ENCODE measurements around the gene OR8G1. TPM values are rescaled to one million over a fixed set of nuclear protein-coding genes. Genes with fewer than 3 reads are reported as not detected.

Gene OR8G1
- total and polyA plus RNA-seq, 9 of the 15 experiments (the other 6 are each of a cell fraction or from before 2014, with no cell fraction given), result 0.03 to 1.4 (median 0.51) TPM; not detected in 1

Other genes with a start within 250 kb of the OR8G1 start
Only the 7 nearest of the 14 such genes appear.
- gene VWA5A, start 125.6 kb upstream of the OR8G1 start, total RNA-seq (2014; rRNA removed), result 4.3 and 4.6 TPM in 2 replicates
- 6.0 and 7.4 TPM in 2 replicates for gene VWA5A, start 125.6 kb upstream of the OR8G1 start, total RNA-seq (2014; rRNA removed; fragmentation: Illumina TruSeq; extraction: Trizol)
- 8.3 and 8.6 TPM in 2 replicates for gene VWA5A, start 125.6 kb upstream of the OR8G1 start, total RNA-seq (2015; rRNA removed; fragmentation: Illumina TruSeq; extraction: Trizol)
- gene VWA5A, start 125.6 kb upstream of the OR8G1 start, total RNA-seq (2021), result 4.9 and 5.6 TPM in 2 replicates
- gene VWA5A, start 125.6 kb upstream of the OR8G1 start, polyA plus RNA-seq (2011; rRNA removed), result 6.0 and 6.1 TPM in 2 replicates
- 7.7 and 8.6 TPM in 2 replicates for gene VWA5A, start 125.6 kb upstream of the OR8G1 start, polyA plus RNA-seq (2014; fragmentation: Illumina TruSeq; extraction: Trizol)
- 10 to 100 TPM in 1 of 2 experiments, 1 to 10 TPM in 1; 9.3 to 19.7 TPM for gene VWA5A, start 125.6 kb upstream of the OR8G1 start, polyA plus RNA-seq (2014; fragmentation: Nextera tagmentation; extraction: Ambion mirVana)
- 6.9 and 7.5 TPM in 2 replicates for gene VWA5A, start 125.6 kb upstream of the OR8G1 start, polyA plus RNA-seq (2014; rRNA removed)
- 0.73 and 1.7 TPM in 2 replicates for gene OR10D3, start 57.8 kb upstream of the OR8G1 start, total RNA-seq (2014; rRNA removed)
- gene OR10D3, start 57.8 kb upstream of the OR8G1 start, total RNA-seq (2014; rRNA removed; fragmentation: Illumina TruSeq; extraction: Trizol), result 2.6 and 2.9 TPM in 2 replicates
- 2.6 and 2.7 TPM in 2 replicates for gene OR10D3, start 57.8 kb upstream of the OR8G1 start, total RNA-seq (2015; rRNA removed; fragmentation: Illumina TruSeq; extraction: Trizol)
- 1.7 and 2.8 TPM in 2 replicates for gene OR10D3, start 57.8 kb upstream of the OR8G1 start, total RNA-seq (2021)
- 0.86 and 1.1 TPM in 2 replicates for gene OR10D3, start 57.8 kb upstream of the OR8G1 start, polyA plus RNA-seq (2011; rRNA removed)
- 0.18 and 0.27 TPM in 2 replicates for gene OR10D3, start 57.8 kb upstream of the OR8G1 start, polyA plus RNA-seq (2014; fragmentation: Illumina TruSeq; extraction: Trizol)
- under 1 TPM in 1 of 2 experiments, not detected in 1; 0.07 TPM for gene OR10D3, start 57.8 kb upstream of the OR8G1 start, polyA plus RNA-seq (2014; fragmentation: Nextera tagmentation; extraction: Ambion mirVana)
- 0.27 and 0.38 TPM in 2 replicates for gene OR10D3, start 57.8 kb upstream of the OR8G1 start, polyA plus RNA-seq (2014; rRNA removed)
- gene OR8G5, start 15.3 kb downstream of the OR8G1 start, total RNA-seq (2014; rRNA removed), result 0.18 and 0.94 TPM in 2 replicates
- 1.9 and 2.6 TPM in 2 replicates for gene OR8G5, start 15.3 kb downstream of the OR8G1 start, total RNA-seq (2014; rRNA removed; fragmentation: Illumina TruSeq; extraction: Trizol)
- 2.3 and 2.6 TPM in 2 replicates for gene OR8G5, start 15.3 kb downstream of the OR8G1 start, total RNA-seq (2015; rRNA removed; fragmentation: Illumina TruSeq; extraction: Trizol)
- gene OR8G5, start 15.3 kb downstream of the OR8G1 start, total RNA-seq (2021), result 1.4 and 1.7 TPM in 2 replicates
- 2.2 and 3.8 TPM in 2 replicates for gene OR8G5, start 15.3 kb downstream of the OR8G1 start, polyA plus RNA-seq (2011; rRNA removed)
- 1.7 and 2.1 TPM in 2 replicates for gene OR8G5, start 15.3 kb downstream of the OR8G1 start, polyA plus RNA-seq (2014; fragmentation: Illumina TruSeq; extraction: Trizol)
- gene OR8G5, start 15.3 kb downstream of the OR8G1 start, polyA plus RNA-seq (2014; fragmentation: Nextera tagmentation; extraction: Ambion mirVana), result 1 to 10 TPM in 1 of 2 experiments, under 1 TPM in 1; 0.98 to 1.2 TPM
- gene OR8G5, start 15.3 kb downstream of the OR8G1 start, polyA plus RNA-seq (2014; rRNA removed), result 1.5 and 1.7 TPM in 2 replicates
- gene OR8D1, start 72.9 kb downstream of the OR8G1 start, total RNA-seq (2014; rRNA removed), result not detected in 2 replicates
- not detected in 2 replicates for gene OR8D1, start 72.9 kb downstream of the OR8G1 start, total RNA-seq (2014; rRNA removed; fragmentation: Illumina TruSeq; extraction: Trizol)
- gene OR8D1, start 72.9 kb downstream of the OR8G1 start, total RNA-seq (2015; rRNA removed; fragmentation: Illumina TruSeq; extraction: Trizol), result not detected in 2 replicates
- not detected in 2 replicates for gene OR8D1, start 72.9 kb downstream of the OR8G1 start, total RNA-seq (2021)
- not detected in 2 replicates for gene OR8D1, start 72.9 kb downstream of the OR8G1 start, polyA plus RNA-seq (2011; rRNA removed)
- gene OR8D1, start 72.9 kb downstream of the OR8G1 start, polyA plus RNA-seq (2014; fragmentation: Illumina TruSeq; extraction: Trizol), result not detected in 2 replicates
- under 1 TPM; 0.08 to 0.55 TPM for gene OR8D1, start 72.9 kb downstream of the OR8G1 start, polyA plus RNA-seq (2014; fragmentation: Nextera tagmentation; extraction: Ambion mirVana)
- gene OR8D1, start 72.9 kb downstream of the OR8G1 start, polyA plus RNA-seq (2014; rRNA removed), result not detected in 2 replicates
- gene OR8D2, start 79.1 kb downstream of the OR8G1 start, total RNA-seq (2014; rRNA removed), result not detected in 2 replicates
- not detected in 2 replicates for gene OR8D2, start 79.1 kb downstream of the OR8G1 start, total RNA-seq (2014; rRNA removed; fragmentation: Illumina TruSeq; extraction: Trizol)
- not detected in 2 replicates for gene OR8D2, start 79.1 kb downstream of the OR8G1 start, total RNA-seq (2015; rRNA removed; fragmentation: Illumina TruSeq; extraction: Trizol)
- gene OR8D2, start 79.1 kb downstream of the OR8G1 start, total RNA-seq (2021), result not detected in 2 replicates
- not detected in 2 replicates for gene OR8D2, start 79.1 kb downstream of the OR8G1 start, polyA plus RNA-seq (2011; rRNA removed)
- not detected in 2 replicates for gene OR8D2, start 79.1 kb downstream of the OR8G1 start, polyA plus RNA-seq (2014; fragmentation: Illumina TruSeq; extraction: Trizol)
- under 1 TPM; 0.06 to 0.21 TPM for gene OR8D2, start 79.1 kb downstream of the OR8G1 start, polyA plus RNA-seq (2014; fragmentation: Nextera tagmentation; extraction: Ambion mirVana)
- gene OR8D2, start 79.1 kb downstream of the OR8G1 start, polyA plus RNA-seq (2014; rRNA removed), result not detected in 2 replicates
- not detected in 2 replicates for gene OR8B2, start 143.4 kb downstream of the OR8G1 start, total RNA-seq (2014; rRNA removed)
- gene OR8B2, start 143.4 kb downstream of the OR8G1 start, total RNA-seq (2014; rRNA removed; fragmentation: Illumina TruSeq; extraction: Trizol), result not detected in 2 replicates
- gene OR8B2, start 143.4 kb downstream of the OR8G1 start, total RNA-seq (2015; rRNA removed; fragmentation: Illumina TruSeq; extraction: Trizol), result not detected in 2 replicates
- not detected in 2 replicates for gene OR8B2, start 143.4 kb downstream of the OR8G1 start, total RNA-seq (2021)
- gene OR8B2, start 143.4 kb downstream of the OR8G1 start, polyA plus RNA-seq (2011; rRNA removed), result not detected in 2 replicates
- gene OR8B2, start 143.4 kb downstream of the OR8G1 start, polyA plus RNA-seq (2014; fragmentation: Illumina TruSeq; extraction: Trizol), result not detected in 2 replicates
- gene OR8B2, start 143.4 kb downstream of the OR8G1 start, polyA plus RNA-seq (2014; fragmentation: Nextera tagmentation; extraction: Ambion mirVana), result under 1 TPM in 1 of 2 experiments, not detected in 1; 0.56 TPM
- not detected in 2 replicates for gene OR8B2, start 143.4 kb downstream of the OR8G1 start, polyA plus RNA-seq (2014; rRNA removed)
- not detected in 2 replicates for gene OR8B3, start 157.9 kb downstream of the OR8G1 start, total RNA-seq (2014; rRNA removed)
- gene OR8B3, start 157.9 kb downstream of the OR8G1 start, total RNA-seq (2014; rRNA removed; fragmentation: Illumina TruSeq; extraction: Trizol), result not detected in 2 replicates
- not detected in 2 replicates for gene OR8B3, start 157.9 kb downstream of the OR8G1 start, total RNA-seq (2015; rRNA removed; fragmentation: Illumina TruSeq; extraction: Trizol)
- gene OR8B3, start 157.9 kb downstream of the OR8G1 start, total RNA-seq (2021), result not detected in 2 replicates
- gene OR8B3, start 157.9 kb downstream of the OR8G1 start, polyA plus RNA-seq (2011; rRNA removed), result not detected in 2 replicates
- not detected in 2 replicates for gene OR8B3, start 157.9 kb downstream of the OR8G1 start, polyA plus RNA-seq (2014; fragmentation: Illumina TruSeq; extraction: Trizol)
- under 1 TPM in 1 of 2 experiments, not detected in 1; 0.13 TPM for gene OR8B3, start 157.9 kb downstream of the OR8G1 start, polyA plus RNA-seq (2014; fragmentation: Nextera tagmentation; extraction: Ambion mirVana)
- gene OR8B3, start 157.9 kb downstream of the OR8G1 start, polyA plus RNA-seq (2014; rRNA removed), result not detected in 2 replicates

All from K562 (cell line).